Endodermal cell (in vitro differentiated cells): ENCODE results near the gene FRY. TPM values are rescaled to one million over a fixed set of nuclear protein-coding genes. Genes with fewer than 3 reads are reported as not detected.

Experiments used
- DNase-seq: peaks from one replicate; pipeline ENCODE4 v3.0.0-alpha.2; 2017
- H3K27ac ChIP-seq: 2 replicates; pipeline ENCODE4 v1.5.1; 2013; ENCODE audit warnings: mild to moderate bottlenecking, low read depth, low read length, moderate library complexity
- H3K27me3 ChIP-seq: 2 replicates; pipeline ENCODE4 v1.6.1; 2013; ENCODE audit warnings: mild to moderate bottlenecking, low read length, moderate library complexity; ENCODE audit not compliant: insufficient read depth, control insufficient read depth, poor library complexity, severe bottlenecking
- H3K36me3 ChIP-seq: 2 replicates; pipeline ENCODE4 v1.7.0; 2013; ENCODE audit warnings: mild to moderate bottlenecking, low read length, moderate library complexity; ENCODE audit not compliant: control insufficient read depth, insufficient read depth
- H3K4me1 ChIP-seq: one replicate; pipeline ENCODE4 v1.7.0; 2013; ENCODE audit warnings: low read length; ENCODE audit not compliant: control insufficient read depth, insufficient read depth
- H3K4me3 ChIP-seq: 2 replicates; pipeline ENCODE4 v1.5.1; 2013; ENCODE audit warnings: mild to moderate bottlenecking, low read length, moderate library complexity
- H3K9ac ChIP-seq: 2 replicates; pipeline ENCODE4 v1.6.1; 2013; ENCODE audit warnings: mild to moderate bottlenecking, low read length, moderate library complexity; ENCODE audit not compliant: poor library complexity, severe bottlenecking; ENCODE audit errors: extremely low read depth
- H3K9me3 ChIP-seq: 2 replicates; pipeline ENCODE4 v1.6.1; 2013; ENCODE audit warnings: mild to moderate bottlenecking, low read length, moderate library complexity; ENCODE audit not compliant: control insufficient read depth
- H3K27ac Mint-ChIP-seq: 2 replicates; pipeline ENCODE4 v1.8.0; 2020; ENCODE audit warnings: mixed read lengths
- H3K27me3 Mint-ChIP-seq: 2 replicates; pipeline ENCODE4 v1.8.0; 2021; ENCODE audit warnings: mild to moderate bottlenecking, mixed read lengths; ENCODE audit not compliant: insufficient read depth
- H3K36me3 Mint-ChIP-seq: 2 replicates; pipeline ENCODE4 v1.8.0; 2020; ENCODE audit warnings: low read depth, mixed read lengths
- H3K4me1 Mint-ChIP-seq: 2 replicates; pipeline ENCODE4 v1.8.0; 2020; ENCODE audit warnings: mixed read lengths
- H3K4me3 Mint-ChIP-seq: 2 replicates; pipeline ENCODE4 v1.8.0; 2020; ENCODE audit warnings: mild to moderate bottlenecking, moderate library complexity, mixed read lengths
- H3K9me3 Mint-ChIP-seq: 2 replicates; pipeline ENCODE4 v1.8.0; 2020; ENCODE audit warnings: mild to moderate bottlenecking, mixed read lengths
- WGBS, 2 experiments: methylation state at CpG; one replicate each; pipeline versions ENCODE4 v1.1.5 to v1.1.7; 2013; ENCODE audit warnings: missing lambda C conversion rate in 2 of 2, mixed read lengths in 1 of 2; ENCODE audit not compliant: insufficient coverage in 1 of 2, insufficient read length in 1 of 2; 5-methylcytosine and 5-hydroxymethylcytosine counted together
- total RNA-seq, 2 donors: library from RNA; stranded (reverse); fragmentation: NEBNext Ultra II Directional in 1 of 2; extraction: Animal tissue kit (Norgen Biotek cat#: 25700) in 1 of 2; gene quantifications; 2 replicates in 1 of 2; 3 replicates in 1 of 2; pipeline ENCODE4 v1.2.1, GENCODE V29; 2021
- TF ChIP-seq, protein P1 (sequence below): fragments of 200-600 bp; sonication (generic); conservative IDR thresholded peaks from 2 replicates; pipeline ENCODE4 v1.5.0; 2021; ENCODE audit warnings: antibody characterized with exemption, mild to moderate bottlenecking

The FRY gene
- total RNA-seq, 2 donors from 2014 or later, result 20.1 to 30.8 TPM

DNA sequence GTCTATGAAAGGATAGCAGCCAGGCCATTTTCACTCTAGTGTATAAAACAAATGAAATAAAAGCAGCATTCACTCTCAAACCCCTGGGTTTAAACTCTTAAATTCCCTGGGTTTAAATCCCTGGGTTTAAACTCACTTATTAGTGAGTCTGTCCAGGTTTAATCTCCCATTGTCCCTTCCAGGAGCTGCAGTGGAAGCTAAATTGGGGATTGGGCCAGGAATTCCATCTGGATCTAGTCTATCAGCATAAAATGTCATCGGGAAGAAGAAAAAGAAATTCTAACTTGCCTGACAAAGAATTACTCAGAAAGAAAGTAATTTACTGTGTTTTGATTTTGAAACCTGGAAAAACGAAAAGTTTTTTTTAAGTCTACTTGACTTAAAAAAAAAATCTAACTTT lies 54.8 kb downstream of the FRY start:
- Histone ChIP-seq H3K4me3 (no peak overlapping the region), H3K4me1 (peaks cover 6% of the 10 kb centered on the region), H3K36me3 (no peaks in the 10 kb centered on the region), H3K27me3 (no peaks in the 10 kb centered on the region), H3K9ac (no peak overlapping the region), H3K9me3 (no peaks in the 10 kb centered on the region), H3K27ac (no peak overlapping the region)
- H3K4me3 Mint-ChIP-seq, result no peak overlapping the region
- H3K4me1 Mint-ChIP-seq, result peaks cover 16% of the 10 kb centered on the region
- H3K27me3 Mint-ChIP-seq, result no peaks in the 10 kb centered on the region
- TF ChIP-seq, protein P1, sequence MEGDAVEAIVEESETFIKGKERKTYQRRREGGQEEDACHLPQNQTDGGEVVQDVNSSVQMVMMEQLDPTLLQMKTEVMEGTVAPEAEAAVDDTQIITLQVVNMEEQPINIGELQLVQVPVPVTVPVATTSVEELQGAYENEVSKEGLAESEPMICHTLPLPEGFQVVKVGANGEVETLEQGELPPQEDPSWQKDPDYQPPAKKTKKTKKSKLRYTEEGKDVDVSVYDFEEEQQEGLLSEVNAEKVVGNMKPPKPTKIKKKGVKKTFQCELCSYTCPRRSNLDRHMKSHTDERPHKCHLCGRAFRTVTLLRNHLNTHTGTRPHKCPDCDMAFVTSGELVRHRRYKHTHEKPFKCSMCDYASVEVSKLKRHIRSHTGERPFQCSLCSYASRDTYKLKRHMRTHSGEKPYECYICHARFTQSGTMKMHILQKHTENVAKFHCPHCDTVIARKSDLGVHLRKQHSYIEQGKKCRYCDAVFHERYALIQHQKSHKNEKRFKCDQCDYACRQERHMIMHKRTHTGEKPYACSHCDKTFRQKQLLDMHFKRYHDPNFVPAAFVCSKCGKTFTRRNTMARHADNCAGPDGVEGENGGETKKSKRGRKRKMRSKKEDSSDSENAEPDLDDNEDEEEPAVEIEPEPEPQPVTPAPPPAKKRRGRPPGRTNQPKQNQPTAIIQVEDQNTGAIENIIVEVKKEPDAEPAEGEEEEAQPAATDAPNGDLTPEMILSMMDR, result no peak
- no peaks in the 10 kb centered on the region for H3K9me3 Mint-ChIP-seq
- DNase-seq, result no peak
- no peak overlapping the region for H3K27ac Mint-ChIP-seq
- WGBS, 2 experiments, result 89 to 96% methylated on average over 2 of the region's 2 CpGs
- peaks cover 2% of the 10 kb centered on the region for H3K36me3 Mint-ChIP-seq

DNA sequence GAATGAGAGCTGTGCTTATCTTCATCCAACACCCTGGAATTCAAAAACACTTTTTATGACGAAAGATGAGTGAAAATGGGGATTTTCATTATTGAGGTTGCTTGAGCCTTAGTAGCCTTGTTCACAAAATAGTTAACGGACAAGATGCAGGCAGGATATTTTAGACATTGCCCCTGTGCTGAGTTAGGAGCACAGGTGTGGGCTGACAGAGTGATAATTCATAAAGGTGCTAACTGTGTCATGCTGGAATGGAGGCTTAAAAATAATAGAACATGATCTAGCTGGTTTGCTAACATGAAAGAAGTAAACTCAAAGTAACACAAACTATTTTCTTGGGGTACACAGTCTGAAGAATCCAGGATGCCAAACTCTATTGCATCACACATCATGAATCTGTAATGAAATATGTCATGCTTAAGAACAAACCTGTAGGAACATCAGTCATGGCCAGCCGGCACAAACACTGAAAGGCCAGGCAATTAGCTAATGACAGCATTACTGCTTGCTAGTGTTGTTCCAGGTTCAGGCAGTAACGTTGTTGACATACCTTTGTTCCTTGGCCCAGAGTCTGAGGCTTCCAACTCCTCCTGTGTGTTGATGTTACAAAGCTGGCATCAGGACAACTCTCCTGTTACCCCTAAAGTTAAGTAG lies 55.3 kb downstream of the FRY start:
- 92 to 93% methylated on average over 4 of the region's 4 CpGs for WGBS, 2 experiments
- no peak for DNase-seq

DNA sequence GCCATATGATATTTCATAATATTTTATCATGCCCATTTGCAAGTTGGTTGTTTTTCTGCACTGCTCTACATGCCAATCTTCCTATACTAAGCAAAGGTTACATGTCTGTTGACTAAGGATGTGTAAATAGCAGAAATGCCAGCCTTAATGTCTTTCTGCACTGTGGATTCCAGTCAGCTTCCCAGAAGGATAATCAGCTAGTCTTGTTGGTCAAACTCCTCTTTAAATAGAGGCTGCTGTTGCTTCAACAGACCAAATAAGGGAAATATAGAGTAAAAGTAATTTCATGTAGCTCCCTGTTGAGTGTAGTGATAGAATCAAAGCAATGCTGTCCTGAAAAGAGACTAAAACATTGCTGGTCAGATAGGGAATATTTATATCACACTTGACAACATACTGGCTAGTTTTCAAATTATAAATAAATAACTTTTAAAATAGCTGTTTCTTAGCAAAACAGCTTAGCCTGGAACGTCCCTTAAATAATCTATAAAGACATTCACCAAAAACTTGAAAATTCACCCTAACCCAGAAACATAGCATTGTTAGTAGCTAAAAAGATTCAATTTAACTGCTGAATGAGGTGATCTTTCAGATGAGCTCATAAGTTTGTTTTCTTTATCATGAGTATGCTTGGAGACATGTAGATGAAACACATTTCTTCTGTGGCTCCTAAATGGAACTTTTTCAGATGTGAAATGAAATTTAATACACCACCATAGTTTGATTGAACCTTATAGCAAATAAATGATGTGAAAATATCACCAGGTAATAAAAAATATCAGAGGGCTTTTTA lies 56.6 kb downstream of the FRY start:
- H3K4me3 ChIP-seq, result no peak overlapping the region
- no peak overlapping the region for H3K9ac ChIP-seq
- Mint-ChIP-seq H3K27ac (no peak overlapping the region), H3K4me1 (peaks cover 13% of the 10 kb centered on the region), H3K27me3 (no peaks in the 10 kb centered on the region), H3K36me3 (no peaks in the 10 kb centered on the region), H3K9me3 (no peaks in the 10 kb centered on the region), H3K4me3 (no peak overlapping the region)
- no peaks in the 10 kb centered on the region for H3K27me3 ChIP-seq
- 88% methylated on average over 1 of the region's 1 CpG; no CpG with 5 or more reads in 1 of the 2 experiments for WGBS, 2 experiments
- TF ChIP-seq, protein P1, result no peak
- no peaks in the 10 kb centered on the region for H3K36me3 ChIP-seq
- no peak overlapping the region for H3K27ac ChIP-seq
- peaks cover 6% of the 10 kb centered on the region for H3K4me1 ChIP-seq
- no peak for DNase-seq
- H3K9me3 ChIP-seq, result no peaks in the 10 kb centered on the region

More for the DNA sequence above, 55.3 kb downstream of the FRY start:
- Mint-ChIP-seq H3K27ac (no peak overlapping the region), H3K4me1 (peaks cover 16% of the 10 kb centered on the region), H3K9me3 (no peaks in the 10 kb centered on the region), H3K27me3 (no peaks in the 10 kb centered on the region), H3K36me3 (no peaks in the 10 kb centered on the region), H3K4me3 (no peak overlapping the region)
- Histone ChIP-seq H3K9me3 (no peaks in the 10 kb centered on the region), H3K4me1 (peaks cover 6% of the 10 kb centered on the region), H3K9ac (no peak overlapping the region), H3K4me3 (no peak overlapping the region), H3K27me3 (no peaks in the 10 kb centered on the region), H3K36me3 (no peaks in the 10 kb centered on the region), H3K27ac (no peak overlapping the region)
- TF ChIP-seq, protein P1, result no peak
